Vagina (tissue), 2 donors: ENCODE data around the gene JOSD2.

ENCODE experiments used
- POLR2A ChIP-seq, 2 donors: fragments of 450-650 bp; IDR thresholded peaks; one replicate each; pipeline ENCODE4 v1.6.1; 2017; ENCODE audit warnings: antibody characterized with exemption in 2 of 2, mild to moderate bottlenecking in 2 of 2, moderate library complexity in 2 of 2
- POLR2AphosphoS5 ChIP-seq, 2 donors: sonication (generic); formaldehyde crosslinking; IDR thresholded peaks; one replicate each; pipeline ENCODE4 v1.9.0; 2017; ENCODE audit warnings: antibody characterized with exemption in 2 of 2, mild to moderate bottlenecking in 2 of 2, low read depth in 1 of 2; ENCODE audit not compliant: insufficient read depth in 1 of 2
- TF ChIP-seq, protein P1 (sequence below), 3 experiments: fragments of 450-650 bp in 2 of 3; fragments of 200-600 bp in 1 of 3; sonication (generic) in 1 of 3; IDR thresholded peaks; one replicate each; pipeline ENCODE4 v1.5.1; 2017 to 2019; ENCODE audit warnings: antibody characterized with exemption in 3 of 3, mild to moderate bottlenecking in 2 of 3, moderate library complexity in 2 of 3

DNA sequence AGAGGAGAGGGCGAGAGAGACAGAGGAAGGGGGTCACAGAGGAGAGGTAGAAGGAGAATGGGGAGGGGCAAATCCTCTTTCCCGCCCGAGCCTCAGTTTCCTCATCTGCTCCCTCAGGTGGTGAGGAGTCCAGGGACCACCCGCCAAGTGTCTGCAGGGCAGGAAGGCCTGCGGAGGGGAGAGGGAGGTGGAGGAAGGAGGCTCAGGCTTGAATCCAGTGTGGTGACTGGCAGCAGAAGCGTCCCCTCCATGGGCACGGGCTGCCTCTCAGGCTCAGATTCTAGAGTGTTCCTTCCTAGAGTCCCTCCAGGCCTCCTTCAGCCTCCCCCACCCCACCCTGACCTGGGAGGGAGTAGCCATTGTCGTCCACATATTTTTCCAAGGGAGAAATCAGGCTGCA is 17.8 kb downstream of the JOSD2 start:
- TF ChIP-seq, protein P1, sequence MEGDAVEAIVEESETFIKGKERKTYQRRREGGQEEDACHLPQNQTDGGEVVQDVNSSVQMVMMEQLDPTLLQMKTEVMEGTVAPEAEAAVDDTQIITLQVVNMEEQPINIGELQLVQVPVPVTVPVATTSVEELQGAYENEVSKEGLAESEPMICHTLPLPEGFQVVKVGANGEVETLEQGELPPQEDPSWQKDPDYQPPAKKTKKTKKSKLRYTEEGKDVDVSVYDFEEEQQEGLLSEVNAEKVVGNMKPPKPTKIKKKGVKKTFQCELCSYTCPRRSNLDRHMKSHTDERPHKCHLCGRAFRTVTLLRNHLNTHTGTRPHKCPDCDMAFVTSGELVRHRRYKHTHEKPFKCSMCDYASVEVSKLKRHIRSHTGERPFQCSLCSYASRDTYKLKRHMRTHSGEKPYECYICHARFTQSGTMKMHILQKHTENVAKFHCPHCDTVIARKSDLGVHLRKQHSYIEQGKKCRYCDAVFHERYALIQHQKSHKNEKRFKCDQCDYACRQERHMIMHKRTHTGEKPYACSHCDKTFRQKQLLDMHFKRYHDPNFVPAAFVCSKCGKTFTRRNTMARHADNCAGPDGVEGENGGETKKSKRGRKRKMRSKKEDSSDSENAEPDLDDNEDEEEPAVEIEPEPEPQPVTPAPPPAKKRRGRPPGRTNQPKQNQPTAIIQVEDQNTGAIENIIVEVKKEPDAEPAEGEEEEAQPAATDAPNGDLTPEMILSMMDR (IDR thresholded peaks at IDR 0.05): no peak
- no peak for TF ChIP-seq POLR2A (IDR thresholded peaks at IDR 0.05)
- no peak for TF ChIP-seq POLR2AphosphoS5 (IDR thresholded peaks at IDR 0.05; ENCODE audit: insufficient read depth in 1 of 2, low read depth in 1 of 2)
